ENCODE results near the gene ZNF521.

ZNF521 gene

DNA sequence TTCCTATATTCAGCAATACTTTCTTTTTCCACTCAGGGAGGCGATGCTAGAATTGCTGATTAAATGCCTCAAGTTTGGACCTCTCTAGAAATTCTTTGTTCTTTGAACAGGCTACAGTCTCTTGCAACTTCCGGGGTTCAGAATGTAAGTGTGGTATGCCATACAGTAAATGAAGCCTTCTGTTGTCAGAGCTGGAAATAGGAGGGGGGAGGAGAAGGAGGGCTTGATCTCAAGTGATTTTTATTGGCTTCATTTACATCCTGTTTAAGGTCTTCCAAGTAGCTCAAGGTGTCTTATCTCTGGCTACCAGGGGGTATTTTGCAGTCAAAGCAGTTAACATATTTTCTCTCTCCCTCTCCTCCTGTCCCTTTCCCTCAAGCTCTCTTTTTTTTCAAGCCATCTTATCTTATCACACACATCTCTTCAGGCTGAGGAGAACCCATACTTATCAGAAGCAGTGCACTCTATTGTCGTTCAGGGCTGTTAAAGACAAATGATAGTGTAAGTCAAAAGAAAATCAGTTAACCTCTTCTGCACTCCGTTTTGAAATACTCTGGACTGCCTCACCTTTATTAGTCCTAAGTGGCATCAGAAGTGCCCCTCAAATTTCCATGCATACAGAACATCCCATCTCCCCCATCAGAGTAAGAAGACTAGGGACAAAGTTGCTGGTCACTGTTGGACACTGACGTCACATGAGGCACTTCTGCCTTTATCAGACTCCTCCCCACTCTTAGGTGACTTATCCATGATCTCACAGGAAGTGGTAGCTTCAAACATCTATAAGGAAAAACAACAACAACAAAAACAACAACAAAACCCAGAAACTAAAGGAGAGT, 112.2 kb downstream of the ZNF521 start:
- H3K36me3 Mint-ChIP-seq, result no peaks in the 10 kb centered on the region
- DNase-seq (no peak), ATAC-seq (replicated peaks) (no peak)
- no peak overlapping the region for H3K27ac Mint-ChIP-seq
- H3K27me3 Mint-ChIP-seq, result no peaks in the 10 kb centered on the region
- H3K4me1 Mint-ChIP-seq, result no peaks in the 10 kb centered on the region
- H3K9me3 Mint-ChIP-seq, result no peaks in the 10 kb centered on the region
- H3K4me3 Mint-ChIP-seq, result no peak overlapping the region

DNA sequence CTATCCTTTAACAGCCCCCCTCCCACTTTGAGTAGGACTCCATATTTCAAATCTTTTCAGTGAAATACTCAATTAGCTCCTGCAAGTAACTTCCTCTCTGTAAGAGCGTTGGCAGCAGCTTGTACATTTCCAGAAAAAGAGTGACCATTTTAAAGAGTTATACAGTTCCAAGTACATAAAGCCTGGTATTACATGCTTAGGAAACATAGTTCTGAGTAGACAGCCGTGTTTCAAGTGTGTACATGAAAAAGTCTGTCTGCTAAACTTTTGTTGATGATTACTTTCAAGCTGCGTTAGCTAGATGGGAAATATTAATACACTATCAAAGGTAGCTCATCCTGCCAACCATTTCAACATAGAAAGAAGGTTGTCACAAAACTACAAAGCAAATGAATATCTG, 112.8 kb downstream of the ZNF521 start:
- no peak for ATAC-seq (replicated peaks)
- no peak overlapping the region for H3K4me3 Mint-ChIP-seq

DNA sequence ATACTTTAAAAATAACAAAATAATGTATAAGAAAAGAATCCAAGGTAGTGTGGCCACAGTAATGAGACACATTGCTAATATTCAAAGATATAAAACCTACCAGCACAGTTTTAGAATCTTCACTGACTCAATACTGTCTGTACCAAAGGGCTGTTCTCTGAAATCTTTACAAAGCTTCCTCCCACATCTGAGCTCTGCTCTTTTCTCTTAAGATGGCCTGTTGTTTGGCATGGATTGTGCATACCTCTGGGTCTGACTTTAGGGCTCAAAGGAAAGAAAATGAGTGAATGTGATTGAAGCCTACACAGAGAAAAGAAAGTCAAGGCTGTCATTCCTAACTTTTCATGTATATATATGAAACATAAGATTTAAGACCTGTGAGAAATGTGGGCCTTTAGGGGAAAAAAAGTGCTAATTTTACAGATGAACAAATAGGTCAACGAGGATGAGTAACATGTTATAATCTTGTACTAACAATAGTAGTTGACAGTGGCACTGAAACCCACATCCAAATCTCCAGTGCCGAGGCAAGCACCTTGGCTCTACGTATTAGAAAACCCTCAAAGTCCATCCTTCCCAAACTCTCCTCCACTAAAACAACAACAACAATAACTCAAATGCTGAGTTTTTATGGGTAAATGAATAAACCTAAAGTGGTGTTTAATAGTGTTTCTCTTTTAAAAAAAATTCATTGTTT, 114.2 kb downstream of the ZNF521 start:
- ATAC-seq (replicated peaks), result no peak
- H3K27ac Mint-ChIP-seq, result no peak overlapping the region

More for the DNA sequence above, 112.8 kb downstream of the ZNF521 start:
- DNase-seq, result no peak
- Mint-ChIP-seq H3K27me3 (no peaks in the 10 kb centered on the region), H3K27ac (no peak overlapping the region), H3K9me3 (no peaks in the 10 kb centered on the region), H3K4me1 (no peaks in the 10 kb centered on the region), H3K36me3 (no peaks in the 10 kb centered on the region)

DNA sequence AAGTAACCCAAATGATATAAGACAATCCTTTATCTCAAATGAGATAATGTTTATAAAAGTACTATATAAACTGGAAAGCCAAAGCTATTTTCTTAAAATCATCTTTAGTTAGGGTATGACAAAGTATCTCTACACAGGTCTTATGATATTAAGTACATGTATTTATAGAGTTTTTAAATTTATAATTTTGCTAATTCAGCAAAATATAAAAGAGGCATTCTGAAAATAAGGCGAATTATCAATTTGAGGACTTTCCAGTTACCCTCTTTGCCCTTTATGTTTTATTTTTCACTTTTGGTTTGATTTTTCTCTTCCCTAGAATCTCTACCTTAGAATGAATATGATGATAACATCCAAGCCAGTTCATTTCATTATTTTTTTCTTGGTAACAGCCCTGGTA, 115.2 kb downstream of the ZNF521 start:
- DNase-seq (no peak), ATAC-seq (replicated peaks) (no peak)
- H3K36me3 Mint-ChIP-seq, result no peaks in the 10 kb centered on the region
- H3K4me3 Mint-ChIP-seq, result no peak overlapping the region
- H3K27ac Mint-ChIP-seq, result no peak overlapping the region
- no peaks in the 10 kb centered on the region for H3K9me3 Mint-ChIP-seq
- no peaks in the 10 kb centered on the region for H3K4me1 Mint-ChIP-seq
- no peaks in the 10 kb centered on the region for H3K27me3 Mint-ChIP-seq

More for the DNA sequence above, 114.2 kb downstream of the ZNF521 start:
- H3K4me3 Mint-ChIP-seq, result no peak overlapping the region
- H3K9me3 Mint-ChIP-seq, result no peaks in the 10 kb centered on the region
- no peaks in the 10 kb centered on the region for H3K27me3 Mint-ChIP-seq
- H3K4me1 Mint-ChIP-seq, result no peaks in the 10 kb centered on the region
- no peaks in the 10 kb centered on the region for H3K36me3 Mint-ChIP-seq
- no peak for DNase-seq

DNA sequence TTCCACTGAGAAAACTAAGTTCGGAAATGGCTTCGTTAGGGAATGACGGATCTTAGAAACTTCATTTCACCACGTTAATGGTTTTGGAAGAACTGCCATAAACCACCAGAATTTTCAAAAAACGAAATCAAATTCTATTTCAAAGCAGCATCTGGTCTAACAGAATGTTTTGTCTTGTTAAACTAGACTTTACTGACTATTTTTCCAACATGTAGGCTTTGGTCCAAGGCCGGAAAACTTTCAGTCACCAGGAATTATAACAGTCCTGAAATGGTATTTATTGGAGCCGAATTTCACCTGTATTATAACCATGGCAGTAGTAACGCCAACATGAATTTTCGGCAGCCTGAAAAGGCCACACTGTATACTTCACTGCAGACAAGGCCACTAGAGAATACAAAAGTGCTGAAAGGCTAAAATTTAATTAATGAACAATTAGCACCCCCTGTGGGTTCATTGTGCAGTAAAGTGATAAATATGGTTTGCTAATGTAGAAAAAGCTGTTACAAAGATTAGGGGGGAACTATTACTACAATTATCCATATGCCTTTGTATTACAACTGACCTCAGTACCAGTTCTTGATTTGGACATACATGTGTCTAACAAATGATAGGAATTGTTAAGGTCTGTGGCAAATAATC, 116.4 kb downstream of the ZNF521 start:
- H3K4me1 Mint-ChIP-seq, result peaks cover 0 to 2% of the 10 kb centered on the region in 2 donors

DNA sequence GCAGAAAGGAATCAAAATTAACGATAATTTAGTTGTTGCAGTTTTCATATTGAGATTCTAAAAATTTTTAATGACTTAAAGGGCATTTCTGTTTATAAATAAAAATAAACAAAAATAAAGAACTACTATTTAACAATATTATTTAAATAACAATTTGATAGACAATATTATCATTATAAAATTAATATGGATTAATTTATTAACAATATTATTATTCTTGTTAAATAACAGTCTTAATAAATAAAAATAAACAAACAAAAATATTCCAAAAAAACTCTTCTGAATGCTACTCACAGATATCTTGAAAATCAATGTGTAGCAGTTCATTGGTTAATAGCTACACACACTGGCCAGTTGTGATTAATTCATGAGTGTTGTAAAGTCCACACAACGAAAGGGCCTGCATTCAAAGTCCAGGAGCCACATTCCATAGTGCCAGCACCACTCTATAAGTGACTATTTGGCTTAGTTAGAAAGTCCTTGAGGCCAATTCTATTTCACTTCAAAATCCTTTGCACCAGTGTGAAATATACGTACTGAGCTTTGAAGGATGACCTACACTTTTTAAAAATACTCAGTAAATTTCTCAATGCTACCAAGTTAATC, 117.1 kb downstream of the ZNF521 start:
- Mint-ChIP-seq H3K27ac (no peak overlapping the region), H3K4me3 (no peak overlapping the region), H3K9me3 (no peaks in the 10 kb centered on the region), H3K27me3 (peaks cover 0 to 5% of the 10 kb centered on the region in 2 donors), H3K4me1 (peaks cover 0 to 2% of the 10 kb centered on the region in 2 donors), H3K36me3 (no peaks in the 10 kb centered on the region)
- DNase-seq, result no peak
- no peak for ATAC-seq (replicated peaks)

More for the DNA sequence above, 116.4 kb downstream of the ZNF521 start:
- Mint-ChIP-seq H3K27me3 (peaks cover 0 to 5% of the 10 kb centered on the region in 2 donors), H3K27ac (no peak overlapping the region), H3K4me3 (no peak overlapping the region), H3K36me3 (no peaks in the 10 kb centered on the region), H3K9me3 (no peaks in the 10 kb centered on the region)
- no peak for DNase-seq
- ATAC-seq (replicated peaks), result no peak

DNA sequence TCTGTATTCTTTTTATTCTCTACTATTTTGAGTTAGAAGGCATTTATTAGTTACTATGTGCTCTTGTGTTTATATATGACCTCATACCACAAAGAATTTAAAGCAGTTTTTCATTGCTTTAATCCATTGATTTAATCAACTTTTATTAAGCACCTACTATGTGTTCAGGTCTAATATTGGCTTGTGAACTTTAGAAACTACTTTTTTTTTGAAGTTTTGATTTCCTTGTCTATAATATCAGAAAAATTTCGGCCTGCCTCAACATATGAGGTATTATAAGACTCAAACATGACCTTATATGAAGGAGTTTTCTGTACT, 117.7 kb downstream of the ZNF521 start:
- DNase-seq, result no peak
- Mint-ChIP-seq H3K4me1 (peaks cover 0 to 2% of the 10 kb centered on the region in 2 donors), H3K36me3 (no peaks in the 10 kb centered on the region), H3K9me3 (no peaks in the 10 kb centered on the region), H3K27me3 (peaks cover 0 to 5% of the 10 kb centered on the region in 2 donors), H3K4me3 (no peak overlapping the region), H3K27ac (no peak overlapping the region)
- ATAC-seq (replicated peaks), result no peak

DNA sequence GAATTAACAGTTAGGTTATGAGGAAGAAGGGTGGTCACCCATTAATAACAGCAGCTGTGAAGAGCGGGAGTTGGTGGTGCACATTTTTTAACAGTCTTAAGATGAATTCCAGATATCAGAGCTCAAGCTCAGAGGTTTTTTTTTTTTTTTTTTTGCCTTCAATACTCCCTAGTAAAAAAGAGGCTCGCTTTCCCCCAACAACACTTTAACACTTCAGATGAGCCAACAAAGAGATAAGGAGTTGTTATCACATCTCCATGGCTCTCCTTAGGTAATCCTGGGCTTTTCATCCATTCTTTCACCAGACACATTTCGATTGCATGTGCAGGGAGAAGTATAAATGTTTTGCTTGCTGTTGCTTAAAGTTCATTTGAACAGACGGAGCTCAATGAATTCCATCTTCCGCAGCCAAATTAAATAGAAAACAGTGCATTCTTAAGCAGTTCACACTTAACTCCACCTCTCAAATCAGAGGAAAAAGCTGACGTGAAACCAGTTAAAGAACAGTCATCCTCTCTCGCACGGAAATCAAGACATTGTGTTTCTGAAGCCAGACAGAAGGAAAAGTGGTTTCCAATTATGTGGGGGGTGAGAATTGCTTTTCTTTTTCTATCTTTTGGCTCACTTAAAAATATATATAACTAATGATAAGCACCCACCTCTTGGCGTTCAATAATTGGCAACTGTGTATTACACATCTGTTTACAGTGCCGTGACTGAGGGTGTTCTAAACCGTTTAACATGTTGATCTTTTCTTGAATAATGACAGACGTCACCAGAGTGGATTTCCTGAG, 118.2 kb downstream of the ZNF521 start:
- Mint-ChIP-seq H3K9me3 (no peaks in the 10 kb centered on the region), H3K4me3 (no peak overlapping the region)

DNA sequence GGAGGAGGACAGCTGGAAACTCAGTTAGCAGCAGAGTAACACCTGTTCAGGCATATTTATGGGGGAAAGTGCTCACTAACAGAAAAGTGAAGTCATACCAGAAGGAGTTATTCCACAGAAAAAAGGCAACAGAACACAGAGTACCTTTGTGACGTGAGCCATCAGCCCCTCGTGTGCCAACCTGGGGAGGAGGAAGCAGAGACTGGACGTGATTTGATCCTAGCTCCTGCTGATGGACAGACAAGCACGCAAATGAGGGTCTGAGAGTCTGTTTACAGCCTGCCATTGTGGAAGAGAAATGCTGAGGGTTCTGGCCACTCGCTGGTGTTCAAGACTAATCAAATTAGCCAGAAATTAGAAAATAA, 120.7 kb downstream of the ZNF521 start:
- DNase-seq (no peak), ATAC-seq (replicated peaks) (no peak)
- H3K4me1 Mint-ChIP-seq, result peaks cover 0 to 2% of the 10 kb centered on the region in 2 donors
- peaks cover 0 to 5% of the 10 kb centered on the region in 2 donors for H3K27me3 Mint-ChIP-seq
- no peak overlapping the region for H3K27ac Mint-ChIP-seq
- no peaks in the 10 kb centered on the region for H3K36me3 Mint-ChIP-seq
- H3K9me3 Mint-ChIP-seq, result no peaks in the 10 kb centered on the region
- H3K4me3 Mint-ChIP-seq, result no peak overlapping the region

More for the DNA sequence above, 118.2 kb downstream of the ZNF521 start:
- H3K4me1 Mint-ChIP-seq, result peaks cover 0 to 2% of the 10 kb centered on the region in 2 donors
- H3K27me3 Mint-ChIP-seq, result peaks cover 0 to 5% of the 10 kb centered on the region in 2 donors
- ATAC-seq (replicated peaks) (no peak), DNase-seq (no peak)
- H3K36me3 Mint-ChIP-seq, result no peaks in the 10 kb centered on the region
- no peak overlapping the region for H3K27ac Mint-ChIP-seq

DNA sequence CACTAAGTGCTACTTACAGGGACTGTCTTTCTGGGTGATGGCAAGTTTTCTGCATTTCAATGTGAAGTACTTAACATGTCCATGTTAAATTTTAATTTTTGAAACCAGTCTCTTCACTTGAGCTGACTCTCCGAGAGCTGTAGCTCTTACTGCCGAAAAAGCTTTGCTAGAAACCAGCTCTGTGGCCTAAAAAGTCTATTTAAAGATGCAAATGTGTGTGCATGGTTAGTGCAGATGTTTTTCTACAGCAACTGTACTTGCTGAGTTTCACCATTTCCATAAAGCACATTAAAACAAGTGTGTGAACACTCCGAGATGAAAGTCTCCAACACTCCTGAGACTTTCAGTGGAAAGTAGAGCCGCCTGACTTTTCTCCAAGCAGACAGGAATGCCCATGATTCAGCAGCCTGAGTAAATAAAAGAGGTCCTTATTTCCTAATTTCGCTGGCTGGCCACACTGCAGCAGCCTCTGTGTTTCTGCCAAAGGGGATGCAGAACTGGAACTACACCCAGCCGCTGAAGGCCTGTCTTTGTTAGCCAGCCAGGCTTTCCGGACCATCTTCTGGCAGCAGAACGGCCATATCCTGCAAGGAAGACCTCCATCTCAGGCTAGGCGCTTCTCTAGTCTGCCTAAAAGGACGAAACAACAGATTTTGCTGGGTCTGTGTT, 121.2 kb downstream of the ZNF521 start:
- Mint-ChIP-seq H3K27me3 (peaks cover 0 to 5% of the 10 kb centered on the region in 2 donors), H3K9me3 (no peaks in the 10 kb centered on the region), H3K27ac (no peak overlapping the region), H3K4me3 (no peak overlapping the region), H3K36me3 (no peaks in the 10 kb centered on the region), H3K4me1 (peaks cover 0 to 2% of the 10 kb centered on the region in 2 donors)
- DNase-seq, result no peak
- peak in 1 of 2 donors; percentile 21 for ATAC-seq (replicated peaks)

DNA sequence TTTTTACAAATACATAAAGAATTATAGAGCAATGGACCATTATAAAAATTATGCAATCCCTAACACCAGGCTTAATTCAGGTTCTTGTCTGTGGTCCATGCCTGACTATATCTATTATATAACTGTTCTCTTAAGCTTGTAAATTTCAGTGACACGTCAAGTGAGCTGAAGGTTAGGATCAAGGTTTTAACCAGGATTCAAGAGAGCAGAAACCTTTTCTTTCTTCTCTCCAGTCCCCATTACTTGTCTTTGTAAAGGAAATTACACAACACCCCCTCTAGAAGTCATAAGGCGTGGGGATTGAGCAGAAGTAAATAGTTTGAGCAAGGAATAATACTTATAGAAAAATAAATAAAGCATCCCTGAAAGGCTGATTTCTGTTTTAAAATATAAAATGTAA, 122.0 kb downstream of the ZNF521 start:
- no peak for DNase-seq
- no peak overlapping the region for H3K27ac Mint-ChIP-seq
- H3K4me3 Mint-ChIP-seq, result no peak overlapping the region
- H3K27me3 Mint-ChIP-seq, result peaks cover 0 to 5% of the 10 kb centered on the region in 2 donors
- H3K9me3 Mint-ChIP-seq, result peaks cover 0 to 3% of the 10 kb centered on the region in 2 donors
- peaks cover 5 to 6% of the 10 kb centered on the region in 2 donors for H3K4me1 Mint-ChIP-seq
- ATAC-seq (replicated peaks), result no peak
- no peaks in the 10 kb centered on the region for H3K36me3 Mint-ChIP-seq

DNA sequence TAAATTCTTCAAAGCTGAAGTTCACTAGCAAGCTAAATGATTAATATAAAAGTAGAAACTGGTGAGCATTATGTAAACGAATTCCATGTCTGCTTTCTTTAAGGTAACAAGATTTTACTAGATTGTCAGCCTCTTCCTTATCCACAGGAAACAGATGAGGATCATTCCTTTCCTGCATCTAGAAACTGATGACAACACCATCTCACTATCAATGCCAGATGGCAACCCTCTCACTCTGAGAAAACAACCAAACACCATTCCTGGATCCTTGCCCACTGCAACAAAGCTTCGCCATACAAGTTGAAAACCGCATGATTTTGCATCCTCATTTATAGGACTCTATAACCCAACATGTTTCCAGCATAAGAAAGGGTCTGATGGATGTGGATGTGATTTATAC, 122.9 kb downstream of the ZNF521 start:
- Mint-ChIP-seq H3K9me3 (peaks cover 0 to 3% of the 10 kb centered on the region in 2 donors), H3K4me1 (peaks cover 6% of the 10 kb centered on the region in 2 donors), H3K27ac (peak overlapping the region; percentile 28), H3K4me3 (no peak overlapping the region), H3K36me3 (no peaks in the 10 kb centered on the region), H3K27me3 (peaks cover 0 to 5% of the 10 kb centered on the region in 2 donors)
- DNase-seq (no peak), ATAC-seq (replicated peaks) (no peak)

DNA sequence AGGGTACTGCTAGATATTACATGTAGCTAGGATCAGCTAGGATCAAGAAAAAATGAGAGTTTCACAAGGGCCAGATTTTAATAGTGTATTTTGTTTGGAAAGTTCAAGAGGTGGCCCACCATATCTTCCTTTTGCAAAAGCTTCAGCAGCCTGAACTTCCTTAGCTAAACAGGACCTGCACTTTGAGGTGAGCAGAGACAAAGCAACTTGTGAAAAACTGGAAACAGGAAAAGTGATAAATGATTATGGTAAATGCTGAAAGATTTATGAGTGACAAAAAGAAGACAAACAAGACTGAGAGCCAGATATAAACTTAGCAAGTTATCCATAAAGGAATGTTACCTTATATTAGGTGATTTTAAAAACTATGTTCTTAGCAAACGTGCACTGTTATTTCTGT, 123.6 kb downstream of the ZNF521 start:
- ATAC-seq (replicated peaks), result no peak
- DNase-seq, result no peak
- Mint-ChIP-seq H3K4me1 (peaks cover 6% of the 10 kb centered on the region in 2 donors), H3K36me3 (no peaks in the 10 kb centered on the region), H3K27ac (no peak overlapping the region), H3K4me3 (no peak overlapping the region), H3K27me3 (peaks cover 0 to 5% of the 10 kb centered on the region in 2 donors), H3K9me3 (peaks cover 0 to 3% of the 10 kb centered on the region in 2 donors)
